Rectal smooth muscle tissue (tissue), 1 donor: ENCODE measurements around the gene POPDC3.

Experiments used
- H3K27ac ChIP-seq: one replicate; pipeline ENCODE4 v1.7.0; 2013; ENCODE audit warnings: low read depth, low read length, inconsistent platforms
- H3K27me3 ChIP-seq: one replicate; pipeline ENCODE4 v1.7.0; 2013; ENCODE audit warnings: low read length; ENCODE audit not compliant: control insufficient read depth, insufficient read depth
- H3K36me3 ChIP-seq: one replicate; pipeline ENCODE4 v1.7.0; 2013; ENCODE audit warnings: low read length; ENCODE audit not compliant: control insufficient read depth, insufficient read depth
- H3K4me1 ChIP-seq: one replicate; pipeline ENCODE4 v1.7.0; 2013; ENCODE audit warnings: low read length; ENCODE audit not compliant: control insufficient read depth, insufficient read depth
- H3K4me3 ChIP-seq: one replicate; pipeline ENCODE4 v1.7.0; 2013; ENCODE audit warnings: low read length
- H3K9ac ChIP-seq: one replicate; pipeline ENCODE4 v1.7.0; 2013; ENCODE audit warnings: low read length

POPDC3 gene

DNA sequence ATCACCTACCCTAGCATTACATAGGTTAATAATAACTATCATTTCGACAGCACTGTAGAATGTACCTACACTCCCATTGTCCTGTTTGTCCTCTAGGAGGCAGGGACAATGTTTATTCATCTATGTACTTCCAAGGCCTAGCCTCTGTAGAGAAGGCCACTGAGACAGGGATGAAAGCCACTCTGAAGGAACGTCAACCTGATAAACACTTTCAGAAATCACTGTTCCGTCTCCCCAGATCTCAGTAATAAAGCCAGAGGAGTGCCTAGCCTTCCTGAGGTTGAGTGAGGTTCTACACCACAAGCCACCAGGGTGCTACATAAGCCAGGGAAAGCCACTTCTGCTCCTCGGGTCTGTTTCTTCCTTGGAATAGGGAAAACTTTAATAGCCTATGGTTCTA is 44.8 kb downstream of the POPDC3 start:
- Histone ChIP-seq H3K4me1 (peaks cover 5% of the 10 kb centered on the region), H3K27me3 (no peaks in the 10 kb centered on the region), H3K4me3 (peak overlapping the region; percentile 7), H3K9ac (no peak overlapping the region), H3K36me3 (no peaks in the 10 kb centered on the region), H3K27ac (no peak overlapping the region)

DNA sequence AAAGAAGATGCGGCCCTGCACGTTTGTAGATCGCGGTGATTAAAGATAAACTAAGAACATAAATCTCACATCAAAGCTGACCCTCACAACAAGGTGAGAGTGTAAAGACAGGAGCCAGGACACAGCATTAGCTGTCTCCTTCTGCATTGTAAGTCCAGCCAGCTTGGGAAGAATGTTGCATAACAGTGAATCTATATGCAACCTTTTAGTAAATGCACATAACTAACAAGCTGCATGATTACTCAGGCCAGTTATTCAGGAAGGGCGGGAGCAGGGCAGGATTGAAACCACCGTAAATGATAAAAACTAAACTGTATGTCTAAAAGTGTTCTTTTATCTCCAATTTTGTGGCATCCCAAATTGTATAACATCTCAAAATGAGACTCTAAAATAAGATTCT is 57.1 kb downstream of the POPDC3 start:
- Histone ChIP-seq H3K27me3 (no peaks in the 10 kb centered on the region), H3K4me1 (no peaks in the 10 kb centered on the region), H3K27ac (no peak overlapping the region), H3K36me3 (peaks cover under 1% of the 10 kb centered on the region), H3K4me3 (no peak overlapping the region), H3K9ac (no peak overlapping the region)

DNA sequence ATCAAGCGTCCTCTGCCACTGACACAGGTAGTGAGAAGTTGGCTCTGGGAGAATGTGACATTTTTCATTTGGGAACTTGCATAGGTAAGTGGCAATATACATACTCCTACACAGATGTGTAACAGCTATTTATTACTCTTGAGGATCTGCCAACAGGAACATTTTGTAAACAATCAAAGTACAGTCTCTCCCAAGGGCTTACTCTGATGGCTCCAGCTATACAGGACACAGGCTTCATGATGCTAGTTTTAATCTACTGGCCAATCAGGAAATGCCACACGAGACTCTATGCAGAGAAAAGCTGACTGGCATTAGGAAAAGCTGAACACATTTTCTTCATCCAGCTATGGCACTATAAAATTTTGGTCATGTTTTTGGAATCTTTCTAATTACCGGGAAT is 57.8 kb downstream of the POPDC3 start:
- H3K4me3 ChIP-seq = no peak overlapping the region
- H3K27ac ChIP-seq = no peak overlapping the region
- peaks cover 7% of the 10 kb centered on the region for H3K36me3 ChIP-seq
- no peak overlapping the region for H3K9ac ChIP-seq
- no peaks in the 10 kb centered on the region for H3K27me3 ChIP-seq
- no peaks in the 10 kb centered on the region for H3K4me1 ChIP-seq

DNA sequence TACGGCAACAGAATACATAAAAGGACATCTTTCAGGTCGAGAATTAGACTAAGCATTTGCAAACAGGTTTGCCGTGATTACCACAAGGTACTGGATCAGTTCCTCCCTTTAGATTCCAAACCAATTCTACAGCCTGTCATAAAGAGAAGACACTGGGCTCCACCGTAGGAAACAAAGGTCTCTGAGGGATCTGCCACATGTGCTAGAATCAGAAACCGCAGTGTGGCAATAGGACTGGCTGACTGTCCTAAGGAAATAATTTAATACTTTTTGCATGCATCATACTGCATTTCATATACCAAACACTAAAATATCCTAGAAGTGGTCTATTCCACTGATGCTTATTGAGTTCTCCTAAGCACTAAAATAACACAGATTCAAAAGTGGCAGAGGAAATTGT is 59.2 kb downstream of the POPDC3 start:
- Histone ChIP-seq H3K4me1 (no peaks in the 10 kb centered on the region), H3K4me3 (no peak overlapping the region), H3K27me3 (no peaks in the 10 kb centered on the region), H3K36me3 (peaks cover 7% of the 10 kb centered on the region), H3K27ac (no peak overlapping the region), H3K9ac (no peak overlapping the region)

DNA sequence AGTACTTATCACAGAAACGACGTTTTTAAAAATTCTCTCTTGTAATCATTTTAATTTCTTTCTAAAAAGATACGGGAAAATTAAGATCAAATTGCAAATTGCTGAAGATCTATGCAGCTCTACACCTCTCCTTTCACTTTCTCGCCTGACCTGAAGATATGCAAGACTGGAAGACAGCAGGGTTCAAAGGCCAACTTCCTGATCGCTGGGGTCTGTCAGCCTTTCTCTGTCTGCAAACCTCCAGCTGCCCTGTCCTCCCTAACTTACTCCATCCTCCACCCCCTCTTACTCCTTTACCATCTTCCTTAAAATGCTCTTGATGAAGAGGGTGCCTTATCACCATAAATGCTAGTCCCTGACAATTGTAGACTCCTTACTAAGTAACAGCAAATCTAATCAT is 63.7 kb downstream of the POPDC3 start:
- no peaks in the 10 kb centered on the region for H3K27me3 ChIP-seq
- no peaks in the 10 kb centered on the region for H3K4me1 ChIP-seq
- no peak overlapping the region for H3K9ac ChIP-seq
- H3K4me3 ChIP-seq = no peak overlapping the region
- H3K27ac ChIP-seq = no peak overlapping the region
- H3K36me3 ChIP-seq = peaks cover 7% of the 10 kb centered on the region

DNA sequence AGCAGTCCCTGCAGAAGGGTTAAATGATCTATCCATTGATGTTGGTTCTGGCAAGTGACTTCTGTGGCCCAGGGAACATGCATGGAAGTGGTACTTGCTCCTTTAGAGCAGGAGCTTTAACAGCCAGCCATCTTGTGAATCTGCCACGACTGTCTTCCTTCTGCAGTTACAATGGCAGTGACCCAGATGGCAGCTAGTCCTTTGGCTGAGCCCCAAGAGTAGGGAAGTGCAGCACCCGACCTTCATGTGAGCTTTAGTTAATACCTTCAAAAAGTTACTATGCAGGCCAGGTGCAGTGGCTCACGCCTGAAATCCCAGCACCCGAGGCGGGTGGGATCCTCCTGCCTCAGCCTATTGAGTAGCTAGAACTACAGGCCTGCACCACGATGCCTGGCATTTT is 66.4 kb downstream of the POPDC3 start:
- H3K9ac ChIP-seq = no peak overlapping the region
- H3K27me3 ChIP-seq = no peaks in the 10 kb centered on the region
- H3K27ac ChIP-seq = no peak overlapping the region
- H3K4me3 ChIP-seq = no peak overlapping the region
- peaks cover 7% of the 10 kb centered on the region for H3K36me3 ChIP-seq
- H3K4me1 ChIP-seq = no peaks in the 10 kb centered on the region

DNA sequence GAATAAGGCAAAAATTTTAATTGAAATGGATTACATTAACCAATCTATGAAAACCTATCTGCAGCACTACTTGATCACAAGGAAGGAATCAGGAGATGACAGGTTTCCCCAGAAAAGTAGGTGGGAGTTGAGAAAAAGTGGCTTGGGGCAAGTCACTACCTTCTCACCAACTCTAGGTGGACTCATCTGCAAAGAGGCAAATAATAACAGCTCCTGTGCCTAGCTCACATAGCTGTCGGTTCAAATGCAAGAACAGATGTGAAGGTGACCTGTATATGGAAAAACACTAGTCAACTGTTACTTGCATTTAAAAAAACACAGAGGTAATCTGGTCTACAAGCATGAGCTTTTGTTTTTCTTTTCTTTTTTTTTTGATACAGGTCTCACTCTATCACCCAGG is 67.2 kb downstream of the POPDC3 start:
- Histone ChIP-seq H3K9ac (no peak overlapping the region), H3K27ac (no peak overlapping the region), H3K36me3 (peaks cover 5% of the 10 kb centered on the region), H3K4me1 (no peaks in the 10 kb centered on the region), H3K4me3 (no peak overlapping the region), H3K27me3 (no peaks in the 10 kb centered on the region)

DNA sequence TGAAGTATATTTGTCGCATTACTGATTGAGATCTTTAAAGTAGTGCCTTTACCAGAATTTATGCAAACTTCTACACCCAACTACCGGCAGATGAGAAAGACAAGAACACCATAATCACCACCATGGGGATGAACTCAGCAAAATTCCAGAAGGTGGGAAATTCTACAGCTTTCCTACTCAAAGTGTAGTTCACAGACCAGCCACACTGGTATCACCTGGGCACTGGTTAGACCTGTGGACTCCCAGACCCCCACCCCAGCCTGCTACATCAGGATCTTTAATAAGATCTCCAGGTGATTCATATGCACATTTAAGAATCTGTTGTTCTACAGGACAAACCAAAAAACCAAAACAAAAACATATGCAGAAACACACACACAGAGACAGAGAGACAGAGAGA is 67.9 kb downstream of the POPDC3 start:
- Histone ChIP-seq H3K27me3 (no peaks in the 10 kb centered on the region), H3K4me1 (no peaks in the 10 kb centered on the region), H3K27ac (no peak overlapping the region), H3K36me3 (no peaks in the 10 kb centered on the region), H3K4me3 (no peak overlapping the region), H3K9ac (no peak overlapping the region)

DNA sequence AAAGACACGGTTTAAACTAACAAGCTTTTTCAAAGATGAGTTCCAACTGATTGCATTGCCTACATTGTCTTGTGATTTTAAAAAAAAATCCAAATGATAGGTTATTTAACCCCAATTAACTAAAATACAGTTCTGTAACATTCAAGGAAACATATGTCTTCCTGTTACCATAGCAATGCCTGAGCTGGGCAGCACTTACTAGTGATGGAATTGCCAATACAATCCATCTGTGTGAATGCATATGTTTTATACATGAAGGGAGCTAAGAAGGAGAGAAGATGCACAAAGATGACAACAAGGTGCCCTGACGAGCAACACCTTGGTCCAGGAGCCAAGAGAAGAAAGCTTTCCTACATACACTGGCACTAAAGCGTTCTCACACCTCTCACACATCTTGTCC is 68.7 kb downstream of the POPDC3 start:
- Histone ChIP-seq H3K27me3 (no peaks in the 10 kb centered on the region), H3K4me1 (no peaks in the 10 kb centered on the region), H3K27ac (no peak overlapping the region), H3K9ac (no peak overlapping the region), H3K4me3 (no peak overlapping the region), H3K36me3 (no peaks in the 10 kb centered on the region)

DNA sequence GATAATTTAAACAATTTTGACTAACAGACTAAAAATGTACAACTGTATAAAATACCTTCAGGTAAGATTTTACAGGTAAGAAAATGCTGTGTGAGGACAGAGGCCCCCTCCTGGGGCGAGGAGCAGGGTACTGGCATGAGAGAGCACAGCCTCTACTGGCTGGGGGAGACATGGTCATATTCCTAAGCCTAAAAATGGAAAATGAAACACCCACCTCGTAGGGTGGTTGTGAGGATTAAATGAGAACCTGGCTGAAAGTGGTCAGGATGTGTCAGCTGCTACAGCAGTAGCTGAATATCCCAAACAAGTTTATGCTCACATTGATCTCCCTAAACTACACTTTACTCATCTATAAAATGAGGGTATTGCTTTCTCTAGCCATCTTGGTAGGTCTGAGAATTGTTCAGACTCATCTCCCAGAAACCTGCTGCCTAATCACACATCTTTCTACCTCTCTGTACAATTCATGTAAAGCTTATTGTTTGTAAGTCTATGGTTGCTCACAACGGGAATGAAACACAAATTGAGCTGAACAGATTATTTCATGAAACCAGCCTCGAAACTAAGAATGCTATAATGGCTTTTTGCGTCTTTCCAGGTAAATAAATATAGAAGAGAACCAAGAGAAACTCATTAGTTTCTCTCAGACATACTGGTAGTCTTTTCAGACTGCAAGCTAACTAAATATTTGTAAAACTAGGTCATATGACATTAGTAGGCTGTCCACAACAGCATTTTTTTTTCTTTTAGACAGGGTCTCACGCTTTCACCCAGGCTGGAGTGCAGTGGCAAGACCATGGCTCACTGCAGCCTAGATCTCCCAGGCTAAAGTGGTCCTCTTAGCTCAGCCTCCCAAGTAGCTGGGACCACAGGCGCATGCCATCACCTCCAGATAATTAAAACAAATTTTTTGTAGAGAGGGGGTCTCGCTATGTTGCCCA is 69.6 kb downstream of the POPDC3 start:
- no peaks in the 10 kb centered on the region for H3K36me3 ChIP-seq
- no peak overlapping the region for H3K4me3 ChIP-seq
- no peak overlapping the region for H3K9ac ChIP-seq
- H3K27ac ChIP-seq = no peak overlapping the region
- H3K27me3 ChIP-seq = no peaks in the 10 kb centered on the region
- H3K4me1 ChIP-seq = no peaks in the 10 kb centered on the region

DNA sequence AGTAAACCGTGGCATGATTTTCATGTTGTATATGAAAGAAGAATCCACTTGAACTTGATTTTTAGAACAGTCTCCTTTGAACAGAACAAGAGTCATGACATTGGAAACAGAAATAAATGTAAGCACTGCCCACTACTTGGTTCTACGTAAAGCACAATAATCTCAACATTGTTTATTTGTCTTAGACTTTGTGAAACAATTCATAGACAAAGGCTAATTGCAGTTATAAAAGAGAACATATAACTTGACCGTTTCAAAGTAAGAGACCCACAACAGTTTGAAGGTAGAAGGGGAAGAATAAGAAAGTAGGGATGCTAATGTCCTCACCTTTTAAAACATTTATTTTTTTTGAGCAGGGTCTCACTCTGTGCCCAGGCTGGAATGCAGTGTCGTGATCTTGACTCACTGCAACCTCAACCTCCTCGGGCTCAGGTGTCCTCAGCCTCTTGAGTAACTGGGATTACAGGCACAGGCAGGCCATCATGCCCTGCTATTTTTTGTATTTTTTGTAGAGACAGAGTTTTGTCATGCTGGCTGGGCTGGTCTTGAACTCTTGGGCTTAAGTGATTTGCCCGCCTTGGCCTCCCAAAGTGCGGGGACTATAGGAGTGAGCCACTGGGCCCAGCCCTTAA is 71.1 kb downstream of the POPDC3 start:
- Histone ChIP-seq H3K4me3 (no peak overlapping the region), H3K9ac (no peak overlapping the region), H3K36me3 (no peaks in the 10 kb centered on the region), H3K4me1 (no peaks in the 10 kb centered on the region), H3K27ac (no peak overlapping the region), H3K27me3 (no peaks in the 10 kb centered on the region)
